CD4-positive, CD25-positive, alpha-beta regulatory T cell (primary cell): ENCODE measurements around the gene MLF1. TPM values are rescaled to one million over a fixed set of nuclear protein-coding genes. Genes with fewer than 3 reads are reported as not detected.

Experiments used
- ATAC-seq, 2 donors: fragments of 150-1000 bp; cut with Tn5 transposase; one replicate each; pipeline ENCODE4 v1.10.0; 2021; ENCODE audit warnings: low read depth in 2 of 2, moderate number of reproducible peaks in 2 of 2, moderate library complexity in 1 of 2
- DNase-seq, 3 donors: peaks; one replicate each; pipeline versions ENCODE4 v3.0.0 to v3.0.0-alpha.2; 2012 to 2022; ENCODE audit warnings: mixed read lengths in 1 of 3
- H3K27ac ChIP-seq: one replicate; pipeline ENCODE4 v1.7.0; 2013; ENCODE audit warnings: mild to moderate bottlenecking, low read length; ENCODE audit not compliant: insufficient read depth, poor library complexity, severe bottlenecking
- H3K27me3 ChIP-seq: one replicate; pipeline ENCODE4 v1.7.0; 2013; ENCODE audit warnings: low read length; ENCODE audit not compliant: control insufficient read depth, insufficient read depth
- H3K36me3 ChIP-seq: one replicate; pipeline ENCODE4 v1.7.0; 2013; ENCODE audit warnings: mild to moderate bottlenecking, low read length, moderate library complexity; ENCODE audit not compliant: control insufficient read depth, insufficient read depth
- H3K4me1 ChIP-seq: 2 replicates; pipeline ENCODE4 v1.7.0; 2013; ENCODE audit warnings: mild to moderate bottlenecking, low read length; ENCODE audit not compliant: insufficient read depth, control insufficient read depth, poor library complexity, severe bottlenecking
- H3K4me3 ChIP-seq: one replicate; pipeline ENCODE4 v1.7.0; 2013; ENCODE audit warnings: low read depth, mild to moderate bottlenecking, low read length, moderate library complexity
- H3K9me3 ChIP-seq, 2 experiments: 1 replicate in 1 of 2; 2 replicates in 1 of 2; pipeline ENCODE4 v1.7.0; 2013; ENCODE audit warnings: low read length in 2 of 2, mild to moderate bottlenecking in 1 of 2, moderate library complexity in 1 of 2; ENCODE audit not compliant: control insufficient read depth in 2 of 2
- H3K27ac Mint-ChIP-seq, 3 donors: one replicate each; pipeline ENCODE4 v1.8.0; 2020 to 2022; ENCODE audit warnings: mild to moderate bottlenecking in 3 of 3, mixed read lengths in 3 of 3, moderate library complexity in 2 of 3
- H3K27me3 Mint-ChIP-seq: one replicate; pipeline ENCODE4 v1.8.0; 2022; ENCODE audit warnings: mild to moderate bottlenecking, mixed read lengths
- H3K36me3 Mint-ChIP-seq: one replicate; pipeline ENCODE4 v1.8.0; 2020; ENCODE audit warnings: mixed read lengths
- H3K4me1 Mint-ChIP-seq, 4 donors: one replicate each; pipeline ENCODE4 v1.8.0; 2020 to 2022; ENCODE audit warnings: mixed read lengths in 4 of 4, mild to moderate bottlenecking in 1 of 4
- H3K4me3 Mint-ChIP-seq, 4 donors: one replicate each; pipeline ENCODE4 v1.8.0; 2020 to 2022; ENCODE audit warnings: mild to moderate bottlenecking in 4 of 4, mixed read lengths in 4 of 4, moderate library complexity in 3 of 4
- H3K9me3 Mint-ChIP-seq, 7 donors: one replicate each; pipeline ENCODE4 v1.8.0; 2020 to 2022; ENCODE audit warnings: mixed read lengths in 7 of 7, mild to moderate bottlenecking in 3 of 7, moderate library complexity in 2 of 7
- polyA plus RNA-seq, 4 donors: library from polyadenylated mRNA; unstranded; fragments of 300-500 nt; fragmentation: Illumina TruSeq; gene quantifications; one replicate each; pipeline ENCODE4 v1.2.3, GENCODE V29; 2021
- total RNA-seq: library from RNA; stranded (reverse); gene quantifications from one replicate; pipeline ENCODE4 v1.2.3, GENCODE V29; 2022

MLF1 gene
- total and polyA plus RNA-seq, 5 donors from 2014 or later = 5.2 to 8.3 (median 5.5) TPM

DNA sequence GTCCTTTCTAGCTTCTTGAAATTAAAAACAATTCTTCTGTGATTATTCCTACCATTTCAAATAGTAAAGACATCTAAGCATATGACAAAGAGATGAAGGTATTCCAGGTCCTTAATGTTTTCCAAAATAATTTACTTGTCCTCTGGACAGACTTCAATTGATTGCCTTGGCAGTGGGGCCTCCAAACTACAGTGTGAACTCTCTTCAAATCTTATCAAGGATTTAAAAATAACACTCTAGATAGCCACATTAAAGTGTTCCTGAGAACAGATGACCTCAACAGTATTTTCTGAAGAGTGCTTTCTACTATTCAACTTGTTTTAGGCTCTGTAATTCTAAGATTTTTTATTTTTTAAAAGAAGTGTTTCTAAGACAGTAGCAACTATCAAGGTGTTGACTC is 7.9 kb upstream of the MLF1 start:
- Histone ChIP-seq H3K36me3 (no peaks in the 10 kb centered on the region), H3K9me3 (no peaks in the 10 kb centered on the region), H3K27ac (no peak overlapping the region), H3K27me3 (no peaks in the 10 kb centered on the region), H3K4me3 (no peak overlapping the region), H3K4me1 (no peaks in the 10 kb centered on the region)
- DNase-seq (no peak), ATAC-seq (no peak)
- Mint-ChIP-seq H3K9me3 (peaks cover 0 to 6% (median 3%) of the 10 kb centered on the region in 7 donors), H3K27ac (no peak overlapping the region), H3K27me3 (peaks cover 17% of the 10 kb centered on the region), H3K36me3 (no peaks in the 10 kb centered on the region), H3K4me3 (no peak overlapping the region), H3K4me1 (no peaks in the 10 kb centered on the region)

DNA sequence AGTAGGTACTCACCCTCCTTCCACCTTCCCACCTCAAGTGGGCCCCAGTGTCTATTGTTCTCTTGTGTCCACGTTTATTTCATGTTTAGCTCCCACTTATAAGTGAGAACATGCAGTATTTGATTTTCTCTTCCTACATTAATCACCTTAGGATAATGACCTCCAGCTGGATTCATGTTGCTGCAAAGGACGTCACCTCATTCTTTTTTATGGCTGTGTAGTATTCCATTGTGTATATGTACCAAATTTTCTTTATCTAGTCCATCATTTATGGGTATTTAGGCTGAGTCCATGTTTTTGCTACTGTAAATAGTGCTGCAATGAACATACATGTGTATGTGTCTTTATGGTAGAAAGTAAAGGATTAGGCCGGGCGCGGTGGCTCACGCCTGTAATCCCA is 5.9 kb upstream of the MLF1 start:
- no peaks in the 10 kb centered on the region for H3K36me3 Mint-ChIP-seq
- Histone ChIP-seq H3K4me3 (no peak overlapping the region), H3K27me3 (peaks cover 5% of the 10 kb centered on the region), H3K9me3 (no peaks in the 10 kb centered on the region), H3K27ac (no peak overlapping the region), H3K4me1 (no peaks in the 10 kb centered on the region), H3K36me3 (no peaks in the 10 kb centered on the region)
- peaks cover 0 to 9% (median 2%) of the 10 kb centered on the region in 7 donors for H3K9me3 Mint-ChIP-seq
- ATAC-seq (no peak), DNase-seq (no peak)
- H3K4me1 Mint-ChIP-seq = no peaks in the 10 kb centered on the region
- no peak overlapping the region for H3K4me3 Mint-ChIP-seq
- no peak overlapping the region for H3K27ac Mint-ChIP-seq
- peaks cover 30% of the 10 kb centered on the region for H3K27me3 Mint-ChIP-seq

DNA sequence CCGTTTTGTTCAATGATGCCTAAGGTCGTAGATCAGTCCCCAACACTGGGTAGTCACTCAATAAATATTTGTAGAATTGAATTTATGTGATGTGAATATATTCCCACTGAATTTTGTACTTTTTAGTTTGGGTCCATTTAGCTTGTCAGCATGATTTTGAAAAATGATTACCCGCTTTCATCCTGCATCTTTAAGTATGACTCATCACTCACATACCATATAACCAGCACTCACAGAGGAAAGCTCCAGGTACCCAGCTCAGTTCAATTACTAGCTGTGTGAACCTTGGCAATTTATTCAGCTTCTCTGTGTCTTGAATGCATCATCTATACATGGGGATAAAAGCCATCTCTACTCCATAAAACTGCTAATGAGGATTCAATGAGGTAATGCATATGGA is 2.2 kb upstream of the MLF1 start:
- ATAC-seq = no peak
- peaks cover 0 to 12% (median 10%) of the 10 kb centered on the region in 4 donors for H3K4me1 Mint-ChIP-seq
- peaks cover 0 to 13% (median 3%) of the 10 kb centered on the region in 7 donors for H3K9me3 Mint-ChIP-seq
- Histone ChIP-seq H3K27ac (no peak overlapping the region), H3K9me3 (no peaks in the 10 kb centered on the region), H3K4me3 (no peak overlapping the region), H3K4me1 (peaks cover 13% of the 10 kb centered on the region), H3K36me3 (no peaks in the 10 kb centered on the region), H3K27me3 (peaks cover 9% of the 10 kb centered on the region)
- H3K27ac Mint-ChIP-seq = no peak overlapping the region
- H3K27me3 Mint-ChIP-seq = peaks cover 36% of the 10 kb centered on the region
- peak overlapping the region in 1 of 4 donors; percentile 59 for H3K4me3 Mint-ChIP-seq
- DNase-seq = no peak
- no peaks in the 10 kb centered on the region for H3K36me3 Mint-ChIP-seq

DNA sequence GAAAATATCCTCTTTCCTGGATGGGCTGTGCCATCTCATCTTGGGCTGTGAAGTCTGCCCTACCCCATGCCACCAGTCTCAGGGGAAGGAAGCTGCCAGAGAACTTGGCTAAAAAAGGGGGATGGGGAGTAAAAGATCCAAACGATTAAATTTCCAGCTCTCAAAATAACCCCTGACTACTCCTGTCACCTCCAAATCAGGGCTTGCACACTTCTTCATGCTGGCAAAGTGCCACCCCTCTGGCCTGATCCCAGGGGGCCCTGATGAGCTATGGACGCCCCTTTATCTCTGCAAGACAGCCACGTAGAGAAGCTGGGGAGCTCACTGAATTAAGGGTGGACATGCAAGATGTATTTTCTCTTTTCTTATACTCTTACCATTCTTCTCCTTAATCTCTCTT is 1.2 kb upstream of the MLF1 start:
- H3K36me3 Mint-ChIP-seq = no peaks in the 10 kb centered on the region
- peaks cover 13% of the 10 kb centered on the region for H3K4me1 ChIP-seq
- H3K4me3 ChIP-seq = no peak overlapping the region
- H3K27me3 Mint-ChIP-seq = peaks cover 32% of the 10 kb centered on the region
- peak overlapping the region in 1 of 4 donors; percentile 10 for H3K4me3 Mint-ChIP-seq
- no peak overlapping the region for H3K27ac ChIP-seq
- DNase-seq (no peak), ATAC-seq (no peak)
- peak overlapping the region in 1 of 3 donors; percentile 87 for H3K27ac Mint-ChIP-seq
- no peaks in the 10 kb centered on the region for H3K36me3 ChIP-seq
- H3K4me1 Mint-ChIP-seq = peaks cover 0 to 12% (median 10%) of the 10 kb centered on the region in 4 donors
- no peaks in the 10 kb centered on the region for H3K9me3 ChIP-seq
- peaks cover 9% of the 10 kb centered on the region for H3K27me3 ChIP-seq
- peaks cover 0 to 13% (median 3%) of the 10 kb centered on the region in 7 donors for H3K9me3 Mint-ChIP-seq

GRCh38 chr3:158571969-158572765 is 1.2 kb downstream of the MLF1 start:
- H3K36me3 Mint-ChIP-seq = no peaks in the 10 kb centered on the region
- Histone ChIP-seq H3K9me3 (no peaks in the 10 kb centered on the region), H3K27ac (no peak overlapping the region), H3K4me3 (no peak overlapping the region), H3K27me3 (peaks cover 9% of the 10 kb centered on the region), H3K4me1 (peaks cover 13% of the 10 kb centered on the region), H3K36me3 (no peaks in the 10 kb centered on the region)
- peaks cover 0 to 8% (median 0%) of the 10 kb centered on the region in 7 donors for H3K9me3 Mint-ChIP-seq
- H3K27ac Mint-ChIP-seq = no peak overlapping the region
- H3K4me3 Mint-ChIP-seq = no peak overlapping the region
- H3K4me1 Mint-ChIP-seq = peaks cover 0 to 12% (median 10%) of the 10 kb centered on the region in 4 donors
- ATAC-seq = no peak
- DNase-seq = no peak
- H3K27me3 Mint-ChIP-seq = peaks cover 32% of the 10 kb centered on the region

GRCh38 chr3:158572766-158573060 is 1.7 kb downstream of the MLF1 start:
- Mint-ChIP-seq H3K4me1 (peaks cover 0 to 12% (median 10%) of the 10 kb centered on the region in 4 donors), H3K36me3 (no peaks in the 10 kb centered on the region), H3K27me3 (peaks cover 32% of the 10 kb centered on the region), H3K27ac (no peak overlapping the region), H3K4me3 (peak overlapping the region in 2 of 4 donors; percentile 21 to 51), H3K9me3 (peaks cover 0 to 8% (median 0%) of the 10 kb centered on the region in 7 donors)
- Histone ChIP-seq H3K27me3 (peaks cover 9% of the 10 kb centered on the region), H3K27ac (no peak overlapping the region), H3K9me3 (no peaks in the 10 kb centered on the region), H3K4me1 (peaks cover 13% of the 10 kb centered on the region), H3K4me3 (no peak overlapping the region), H3K36me3 (no peaks in the 10 kb centered on the region)
- DNase-seq (no peak), ATAC-seq (no peak)

DNA sequence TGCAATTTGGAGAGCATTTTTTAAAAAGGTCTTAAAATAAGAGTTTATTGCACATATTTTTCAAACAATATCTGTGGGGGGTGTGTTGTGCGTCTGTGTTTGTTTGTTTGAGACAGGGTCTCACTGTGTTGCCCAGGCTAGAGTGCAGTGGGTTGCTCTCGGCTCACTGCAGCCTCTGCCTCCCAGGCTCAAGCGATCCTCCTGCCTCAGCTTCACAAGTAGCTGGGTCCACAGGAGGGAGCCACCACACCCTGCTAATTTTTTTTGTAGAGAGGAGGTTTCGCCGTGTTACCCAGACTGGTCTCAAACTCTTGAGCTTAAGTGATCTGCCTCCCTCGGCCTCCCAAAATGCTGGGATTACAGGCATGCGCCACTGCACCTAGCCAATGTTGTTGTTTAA is 2.7 kb downstream of the MLF1 start:
- no peak overlapping the region for H3K27ac Mint-ChIP-seq
- Histone ChIP-seq H3K27ac (no peak overlapping the region), H3K4me1 (peaks cover 13% of the 10 kb centered on the region), H3K27me3 (peaks cover 9% of the 10 kb centered on the region), H3K4me3 (no peak overlapping the region), H3K36me3 (no peaks in the 10 kb centered on the region), H3K9me3 (no peaks in the 10 kb centered on the region)
- ATAC-seq = no peak
- no peak for DNase-seq
- no peaks in the 10 kb centered on the region for H3K36me3 Mint-ChIP-seq
- H3K27me3 Mint-ChIP-seq = peaks cover 27% of the 10 kb centered on the region
- H3K9me3 Mint-ChIP-seq = peaks cover 0 to 8% (median 0%) of the 10 kb centered on the region in 7 donors
- H3K4me1 Mint-ChIP-seq = peaks cover 0 to 12% (median 10%) of the 10 kb centered on the region in 4 donors
- H3K4me3 Mint-ChIP-seq = no peak overlapping the region

DNA sequence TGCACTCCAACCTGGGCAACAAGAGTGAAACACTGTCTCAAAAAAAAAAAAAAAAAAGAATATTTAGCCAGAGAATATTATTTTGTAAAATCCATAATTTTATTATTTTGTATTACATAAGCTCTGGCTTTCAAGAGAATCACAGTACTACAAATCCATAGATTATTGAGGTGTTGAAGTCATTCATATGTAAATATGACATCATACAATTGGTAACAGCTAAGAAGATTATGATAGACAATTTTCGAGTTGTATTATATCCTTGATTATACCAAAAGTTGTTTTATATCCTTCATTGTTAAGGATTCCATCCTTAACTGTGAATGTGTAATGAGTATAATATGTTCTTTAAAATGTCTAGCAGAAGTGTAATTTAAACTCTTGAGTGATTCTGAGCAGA is 3.7 kb downstream of the MLF1 start:
- no peaks in the 10 kb centered on the region for H3K9me3 ChIP-seq
- H3K27me3 ChIP-seq = peaks cover 3% of the 10 kb centered on the region
- H3K27ac Mint-ChIP-seq = no peak overlapping the region
- H3K4me1 Mint-ChIP-seq = peaks cover 0 to 12% (median 10%) of the 10 kb centered on the region in 4 donors
- peaks cover 13% of the 10 kb centered on the region for H3K4me1 ChIP-seq
- H3K9me3 Mint-ChIP-seq = peaks cover 0 to 4% (median 0%) of the 10 kb centered on the region in 7 donors
- no peak overlapping the region for H3K4me3 ChIP-seq
- H3K27me3 Mint-ChIP-seq = peaks cover 18% of the 10 kb centered on the region
- H3K27ac ChIP-seq = no peak overlapping the region
- ATAC-seq = no peak
- no peak for DNase-seq
- H3K4me3 Mint-ChIP-seq = no peak overlapping the region
- no peaks in the 10 kb centered on the region for H3K36me3 ChIP-seq
- H3K36me3 Mint-ChIP-seq = no peaks in the 10 kb centered on the region
